LNCAP (cell line): ENCODE measurements around the gene UBAC1.

Experiments used
- CTCF ChIP-seq: fragments of 450-650 bp; IDR thresholded peaks from 2 replicates; pipeline ENCODE4 v1.5.1; 2017; ENCODE audit warnings: mild to moderate bottlenecking

UBAC1 gene

GRCh38 chr9:135924628-135925338 lies 36.4 kb downstream of the UBAC1 start:
- no peak for TF ChIP-seq CTCF

- no peak for TF ChIP-seq CTCF
Measured at GRCh38 chr9:135923508-135923907, 37.7 kb downstream of the UBAC1 start.

- TF ChIP-seq CTCF: no peak
Measured at GRCh38 chr9:135921749-135922310, 39.3 kb downstream of the UBAC1 start.

GRCh38 chr9:135920973-135921585 lies 40.1 kb downstream of the UBAC1 start:
- no peak for TF ChIP-seq CTCF

GRCh38 chr9:135920256-135920930 lies 40.8 kb downstream of the UBAC1 start:
- no peak for TF ChIP-seq CTCF

GRCh38 chr9:135919318-135919890 lies 41.8 kb downstream of the UBAC1 start:
- TF ChIP-seq CTCF: no peak

GRCh38 chr9:135914921-135915320 lies 46.3 kb downstream of the UBAC1 start:
- no peak for TF ChIP-seq CTCF
